Upper lobe of right lung (tissue), 1 donor: Measurements from ENCODE around the gene ARHGAP21. TPM values are rescaled to one million over a fixed set of nuclear protein-coding genes. Genes with fewer than 3 reads are reported as not detected.

Experiments
- ATAC-seq: fragments of 200-7000 bp; cut with Tn5 transposase; one replicate; pipeline ENCODE4 v1.9.1; 2020; ENCODE audit warnings: mild to moderate bottlenecking, moderate library complexity
- DNase-seq: peaks from one replicate; pipeline ENCODE4 v3.0.0-alpha.2; 2020
- H3K27ac ChIP-seq: fragments of 200-600 bp; one replicate; pipeline ENCODE4 v1.8.0; 2022
- H3K27me3 ChIP-seq: fragments of 200-600 bp; one replicate; pipeline ENCODE4 v1.8.0; 2022; ENCODE audit warnings: mild to moderate bottlenecking
- H3K36me3 ChIP-seq: fragments of 200-600 bp; one replicate; pipeline ENCODE4 v1.8.0; 2022
- H3K4me1 ChIP-seq: fragments of 200-600 bp; one replicate; pipeline ENCODE4 v1.8.0; 2022
- H3K4me3 ChIP-seq: fragments of 200-600 bp; one replicate; pipeline ENCODE4 v1.8.0; 2022; ENCODE audit warnings: mild to moderate bottlenecking
- H3K9me3 ChIP-seq: fragments of 200-600 bp; one replicate; pipeline ENCODE4 v1.8.0; 2022
- intact Hi-C: fragments of 100-400 bp; cut with DNase I; formaldehyde crosslinking; loops from one replicate; pipeline ENCODE4 v1.11.0; 2022
- total RNA-seq: library from RNA; stranded (reverse); fragmentation: NEBNext Ultra II Directional; extraction: Animal tissue kit (Norgen Biotek cat#: 25700); gene quantifications from one replicate; pipeline ENCODE4 v1.2.1, GENCODE V29; 2021
- TF ChIP-seq, protein P1 (sequence below): fragments of 200-600 bp; IDR thresholded peaks from one replicate; pipeline ENCODE4 v1.8.0; 2022; ENCODE audit warnings: antibody characterized with exemption
- donor health status: DM: no; HTN: yes; CAD: no; lungs with severe emphysema.

The ARHGAP21 gene
- total RNA-seq, 1 donor from 2014 or later, result 85.0 TPM

DNA sequence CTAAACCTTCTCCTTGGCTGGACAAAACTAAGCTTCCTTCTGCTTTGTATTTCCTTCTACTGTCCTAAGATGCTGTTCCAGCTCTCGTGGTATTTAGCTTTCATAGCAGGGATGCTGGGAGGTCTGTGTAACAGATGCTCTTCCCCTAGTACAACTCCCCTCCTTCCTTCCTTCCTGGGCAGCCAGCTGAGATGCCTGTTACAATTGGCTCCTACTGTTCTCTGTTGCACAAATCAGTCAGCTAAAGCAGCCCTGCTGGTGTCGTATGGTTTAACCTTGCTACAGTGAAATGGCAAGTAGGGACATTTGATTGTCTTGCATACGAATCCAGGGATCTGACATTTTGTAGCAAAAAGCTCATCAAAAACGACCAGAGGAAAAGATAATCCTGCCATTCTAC is 143.8 kb downstream of the ARHGAP21 start:
- ATAC-seq (no peak), DNase-seq (no peak)
- TF ChIP-seq, protein P1, sequence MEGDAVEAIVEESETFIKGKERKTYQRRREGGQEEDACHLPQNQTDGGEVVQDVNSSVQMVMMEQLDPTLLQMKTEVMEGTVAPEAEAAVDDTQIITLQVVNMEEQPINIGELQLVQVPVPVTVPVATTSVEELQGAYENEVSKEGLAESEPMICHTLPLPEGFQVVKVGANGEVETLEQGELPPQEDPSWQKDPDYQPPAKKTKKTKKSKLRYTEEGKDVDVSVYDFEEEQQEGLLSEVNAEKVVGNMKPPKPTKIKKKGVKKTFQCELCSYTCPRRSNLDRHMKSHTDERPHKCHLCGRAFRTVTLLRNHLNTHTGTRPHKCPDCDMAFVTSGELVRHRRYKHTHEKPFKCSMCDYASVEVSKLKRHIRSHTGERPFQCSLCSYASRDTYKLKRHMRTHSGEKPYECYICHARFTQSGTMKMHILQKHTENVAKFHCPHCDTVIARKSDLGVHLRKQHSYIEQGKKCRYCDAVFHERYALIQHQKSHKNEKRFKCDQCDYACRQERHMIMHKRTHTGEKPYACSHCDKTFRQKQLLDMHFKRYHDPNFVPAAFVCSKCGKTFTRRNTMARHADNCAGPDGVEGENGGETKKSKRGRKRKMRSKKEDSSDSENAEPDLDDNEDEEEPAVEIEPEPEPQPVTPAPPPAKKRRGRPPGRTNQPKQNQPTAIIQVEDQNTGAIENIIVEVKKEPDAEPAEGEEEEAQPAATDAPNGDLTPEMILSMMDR, result no peak
- intact Hi-C loops, result no loop called here
- Histone ChIP-seq H3K9me3 (no peaks in the 10 kb centered on the region), H3K4me3 (no peak overlapping the region), H3K36me3 (peaks cover 9% of the 10 kb centered on the region), H3K4me1 (no peaks in the 10 kb centered on the region), H3K27me3 (no peaks in the 10 kb centered on the region), H3K27ac (no peak overlapping the region)

GRCh38 chr10:24579448-24579847 is 144.2 kb downstream of the ARHGAP21 start:
- Histone ChIP-seq H3K4me1 (no peaks in the 10 kb centered on the region), H3K27ac (no peak overlapping the region), H3K27me3 (no peaks in the 10 kb centered on the region), H3K9me3 (no peaks in the 10 kb centered on the region), H3K36me3 (peaks cover 9% of the 10 kb centered on the region), H3K4me3 (no peak overlapping the region)
- no peak for DNase-seq
- TF ChIP-seq, protein P1, result no peak
- ATAC-seq, result no peak
- intact Hi-C loops, result no loop called here

GRCh38 chr10:24575481-24576002 is 148.1 kb downstream of the ARHGAP21 start:
- no peak for DNase-seq

DNA sequence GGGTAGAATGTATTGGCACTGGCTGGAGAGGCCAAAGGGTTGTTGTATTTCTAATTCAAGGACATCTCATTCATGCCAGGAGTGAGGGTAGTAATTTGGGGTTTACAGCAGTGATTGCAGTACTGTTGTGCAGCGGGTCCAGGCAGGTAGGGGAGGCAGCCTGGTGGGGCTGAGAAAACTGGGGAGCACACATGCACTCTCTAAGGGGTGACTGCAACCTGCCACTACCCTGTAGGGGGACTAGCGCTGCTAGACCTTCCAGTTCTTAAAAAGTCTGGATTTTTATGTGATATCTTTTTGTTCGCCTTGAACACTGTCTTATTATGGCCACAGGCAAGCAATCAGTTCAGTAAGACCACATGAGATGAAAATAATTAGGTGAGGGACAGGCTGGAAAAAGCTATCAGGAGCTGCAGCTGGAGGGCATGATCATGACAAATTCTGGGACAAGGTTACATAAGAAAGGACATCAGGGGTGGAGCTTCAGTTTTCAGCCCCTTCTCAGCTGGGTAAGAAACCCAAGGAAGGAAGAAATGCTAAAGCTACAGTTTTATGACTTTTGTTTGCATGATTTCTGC is 149.0 kb downstream of the ARHGAP21 start:
- Histone ChIP-seq H3K9me3 (no peaks in the 10 kb centered on the region), H3K27ac (no peak overlapping the region), H3K36me3 (no peaks in the 10 kb centered on the region), H3K4me1 (no peaks in the 10 kb centered on the region), H3K27me3 (no peaks in the 10 kb centered on the region), H3K4me3 (no peak overlapping the region)
- no peak for DNase-seq
- TF ChIP-seq, protein P1, result no peak
- intact Hi-C loops, result no loop called here
- no peak for ATAC-seq

More at GRCh38 chr10:24575481-24576002, 148.1 kb downstream of the ARHGAP21 start:
- no peak overlapping the region for H3K27ac ChIP-seq
- no peaks in the 10 kb centered on the region for H3K4me1 ChIP-seq
- intact Hi-C loops, result no loop called here
- H3K27me3 ChIP-seq, result no peaks in the 10 kb centered on the region
- ATAC-seq, result no peak
- TF ChIP-seq, protein P1, result no peak
- no peaks in the 10 kb centered on the region for H3K9me3 ChIP-seq
- no peaks in the 10 kb centered on the region for H3K36me3 ChIP-seq
- no peak overlapping the region for H3K4me3 ChIP-seq

DNA sequence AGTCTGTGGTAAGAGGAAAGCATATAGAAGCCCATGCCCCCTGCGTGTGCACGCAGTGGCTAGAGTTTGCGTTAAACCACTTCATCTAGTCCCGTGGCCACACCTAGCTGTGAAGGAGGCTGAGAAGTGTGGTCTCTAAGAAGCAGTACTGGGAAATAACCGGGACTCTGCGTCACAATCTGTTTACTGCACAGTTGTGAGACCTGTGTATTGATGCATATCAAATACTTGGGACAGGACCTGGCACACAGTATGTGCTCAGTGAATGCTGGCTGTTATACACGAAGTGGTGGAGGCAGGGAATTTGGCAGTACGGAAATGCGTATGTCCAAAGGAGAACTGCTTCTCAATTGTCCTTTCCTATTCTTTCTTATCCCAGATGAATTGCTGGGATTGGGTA is 149.5 kb downstream of the ARHGAP21 start:
- intact Hi-C loops, result no loop called here
- Histone ChIP-seq H3K27ac (no peak overlapping the region), H3K36me3 (no peaks in the 10 kb centered on the region), H3K4me3 (no peak overlapping the region), H3K27me3 (no peaks in the 10 kb centered on the region), H3K4me1 (no peaks in the 10 kb centered on the region), H3K9me3 (no peaks in the 10 kb centered on the region)
- no peak for DNase-seq
- no peak for ATAC-seq
- TF ChIP-seq, protein P1, result no peak
